GM19395 (cell line): Measurements from ENCODE around the gene ATP10B.
A peak's percentile ranks its signal among the peaks of the same experiment; 100 is the strongest.
"Not testable (repeated sequence)": the region's sequence is repeated elsewhere in the genome, so short reads cannot be mapped to it uniquely, and the experiment has no call there.

ENCODE experiments used
- ATAC-seq: cut with Tn5 transposase; IDR thresholded peaks from one replicate; pipeline ENCODE4 v1.9.1; 2021; ENCODE audit warnings: mild to moderate bottlenecking, moderate library complexity; ENCODE audit not compliant: unreplicated experiment

ATP10B gene, protein sequence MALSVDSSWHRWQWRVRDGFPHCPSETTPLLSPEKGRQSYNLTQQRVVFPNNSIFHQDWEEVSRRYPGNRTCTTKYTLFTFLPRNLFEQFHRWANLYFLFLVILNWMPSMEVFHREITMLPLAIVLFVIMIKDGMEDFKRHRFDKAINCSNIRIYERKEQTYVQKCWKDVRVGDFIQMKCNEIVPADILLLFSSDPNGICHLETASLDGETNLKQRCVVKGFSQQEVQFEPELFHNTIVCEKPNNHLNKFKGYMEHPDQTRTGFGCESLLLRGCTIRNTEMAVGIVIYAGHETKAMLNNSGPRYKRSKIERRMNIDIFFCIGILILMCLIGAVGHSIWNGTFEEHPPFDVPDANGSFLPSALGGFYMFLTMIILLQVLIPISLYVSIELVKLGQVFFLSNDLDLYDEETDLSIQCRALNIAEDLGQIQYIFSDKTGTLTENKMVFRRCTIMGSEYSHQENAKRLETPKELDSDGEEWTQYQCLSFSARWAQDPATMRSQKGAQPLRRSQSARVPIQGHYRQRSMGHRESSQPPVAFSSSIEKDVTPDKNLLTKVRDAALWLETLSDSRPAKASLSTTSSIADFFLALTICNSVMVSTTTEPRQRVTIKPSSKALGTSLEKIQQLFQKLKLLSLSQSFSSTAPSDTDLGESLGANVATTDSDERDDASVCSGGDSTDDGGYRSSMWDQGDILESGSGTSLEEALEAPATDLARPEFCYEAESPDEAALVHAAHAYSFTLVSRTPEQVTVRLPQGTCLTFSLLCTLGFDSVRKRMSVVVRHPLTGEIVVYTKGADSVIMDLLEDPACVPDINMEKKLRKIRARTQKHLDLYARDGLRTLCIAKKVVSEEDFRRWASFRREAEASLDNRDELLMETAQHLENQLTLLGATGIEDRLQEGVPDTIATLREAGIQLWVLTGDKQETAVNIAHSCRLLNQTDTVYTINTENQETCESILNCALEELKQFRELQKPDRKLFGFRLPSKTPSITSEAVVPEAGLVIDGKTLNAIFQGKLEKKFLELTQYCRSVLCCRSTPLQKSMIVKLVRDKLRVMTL (N-terminal part only)

DNA sequence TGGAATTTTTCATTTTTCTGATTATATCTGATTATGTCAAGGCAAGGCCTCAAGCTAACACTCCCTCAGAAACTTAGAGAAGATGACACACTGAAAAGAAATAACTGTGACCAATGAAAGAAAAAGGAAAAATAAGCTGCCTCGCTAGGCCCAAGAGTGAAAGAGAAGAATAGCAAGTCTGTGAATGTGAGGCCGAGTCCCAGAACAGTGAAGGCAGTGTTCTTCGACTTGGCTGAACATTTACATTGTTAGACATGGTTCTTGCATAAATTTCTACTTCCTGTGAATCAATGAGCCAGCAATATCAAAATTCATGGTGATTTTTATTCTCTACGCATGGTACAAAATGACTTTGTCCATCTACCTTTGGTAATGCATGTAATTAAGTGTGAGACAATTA, at the start of gene ATP10B:
Gene ATP10B, minus strand, starts transcription at position 163 of the 400 bp plus-strand sequence. CDS start 164,137 bp downstream, outside the sequence.
- ATAC-seq: no peak

DNA sequence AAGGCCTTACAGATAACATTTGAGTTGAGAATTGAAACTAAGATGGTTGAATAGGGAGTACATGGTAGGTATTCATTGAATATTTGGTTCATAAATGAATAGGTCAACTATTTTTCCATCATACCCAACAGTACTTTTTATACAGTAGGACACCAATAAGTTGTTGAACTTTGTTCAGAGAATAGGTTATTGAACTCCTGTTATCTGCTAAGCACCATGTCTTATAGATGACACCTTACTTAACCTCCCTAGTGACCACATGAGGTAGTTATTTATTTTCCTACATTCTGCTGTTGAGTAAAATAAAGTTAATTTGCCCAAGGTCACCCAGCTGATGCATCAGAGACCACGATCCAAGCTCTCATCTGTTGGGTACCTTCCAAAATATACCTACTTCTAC, 49.6 kb upstream of the ATP10B start:
- no peak for ATAC-seq

GRCh38 chr5:160899735-160900134, 47.7 kb upstream of the ATP10B start:
- ATAC-seq: no peak

DNA sequence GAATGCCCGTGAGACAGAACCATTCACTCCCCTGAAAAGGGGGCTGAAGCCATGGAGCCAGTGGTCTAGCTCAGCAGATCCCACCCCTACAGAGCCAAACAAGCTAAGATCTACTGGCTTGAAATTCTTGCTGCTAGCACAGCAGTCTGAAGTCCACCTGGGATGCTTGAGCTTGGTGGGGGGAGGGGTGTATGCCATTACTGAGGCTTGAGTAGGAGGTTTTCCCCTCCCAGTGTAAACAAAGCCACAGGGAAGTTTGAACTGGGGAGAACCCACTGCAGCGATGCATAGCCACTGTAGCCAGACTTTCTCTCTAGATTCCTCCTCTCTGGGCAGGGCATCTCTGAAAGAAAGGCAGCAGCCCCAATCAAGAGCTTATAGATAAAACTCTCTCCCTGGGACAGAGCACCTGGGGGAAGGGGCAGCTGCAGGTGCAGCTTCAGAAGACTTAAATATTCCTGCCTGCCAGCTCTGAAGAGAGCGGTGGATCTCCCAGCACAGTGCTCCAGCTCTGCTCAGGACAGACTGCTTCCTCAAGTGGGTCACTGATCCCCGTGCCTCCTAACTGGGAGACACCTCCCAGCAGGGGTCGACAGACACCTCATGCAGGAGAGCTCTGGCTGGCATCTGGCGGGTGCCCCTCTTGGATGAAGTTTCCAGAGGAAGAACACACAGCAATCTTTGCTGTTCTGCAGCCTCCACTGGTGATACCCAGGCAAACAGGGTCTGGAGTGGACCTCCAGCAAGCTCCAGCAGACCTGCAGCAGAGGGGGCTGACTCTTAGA, 41.4 kb upstream of the ATP10B start:
- ATAC-seq: not testable (repeated sequence)

GRCh38 chr5:160887780-160888179, 35.8 kb upstream of the ATP10B start:
- no peak for ATAC-seq

DNA sequence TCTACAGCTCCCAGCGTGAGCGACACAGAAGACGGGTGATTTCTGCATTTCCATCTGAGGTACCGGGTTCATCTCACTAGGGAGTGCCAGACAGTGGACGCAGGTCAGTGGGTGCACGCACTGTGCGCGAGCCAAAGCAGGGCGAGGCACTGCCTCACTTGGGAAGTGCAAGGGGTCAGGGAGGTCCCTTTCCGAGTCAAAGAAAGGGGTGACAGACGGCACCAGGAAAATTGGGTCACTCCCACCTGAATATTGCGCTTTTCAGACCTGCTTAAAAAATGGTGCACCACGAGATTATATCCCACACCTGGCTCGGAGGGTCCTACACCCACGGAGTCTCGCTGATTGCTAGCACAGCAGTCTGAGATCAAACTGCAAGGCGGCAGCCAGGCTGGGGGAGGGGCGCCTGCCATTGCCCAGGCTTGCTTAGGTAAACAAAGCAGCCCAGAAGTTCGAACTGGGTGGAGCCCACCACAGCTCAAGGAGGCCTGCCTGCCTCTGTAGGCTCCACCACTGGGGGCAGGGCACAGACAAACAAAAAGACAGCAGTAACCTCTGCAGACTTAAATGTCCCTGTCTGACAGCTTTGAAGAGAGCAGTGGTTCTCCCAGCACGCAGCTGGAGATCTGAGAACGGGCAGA, 21.7 kb upstream of the ATP10B start:
- not testable (repeated sequence) for ATAC-seq

DNA sequence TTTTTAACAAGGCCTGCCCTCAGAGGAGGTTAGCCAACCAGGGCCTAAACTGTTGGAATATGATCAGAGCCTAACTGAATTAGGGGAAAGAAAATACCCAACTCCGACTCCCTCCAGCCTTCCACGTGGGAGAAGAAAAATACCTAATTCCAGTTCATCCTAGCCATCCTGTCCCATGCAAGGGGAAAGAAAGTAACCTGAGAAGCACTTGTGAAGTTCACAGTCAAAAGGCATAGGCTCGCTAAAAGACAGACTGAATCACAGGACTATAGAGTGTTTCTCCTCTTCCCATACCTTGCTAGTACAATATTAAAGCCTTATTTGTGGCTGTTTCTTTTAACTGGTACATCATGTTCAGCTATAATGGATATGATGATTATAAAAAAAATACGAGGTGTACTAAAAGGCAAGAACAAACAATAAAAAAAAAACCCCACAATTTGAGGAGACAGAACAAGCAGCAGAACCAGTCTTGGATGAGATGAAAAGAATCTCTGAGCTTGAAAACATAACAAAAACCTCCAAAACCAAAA, 18.0 kb upstream of the ATP10B start:
- ATAC-seq: no peak

DNA sequence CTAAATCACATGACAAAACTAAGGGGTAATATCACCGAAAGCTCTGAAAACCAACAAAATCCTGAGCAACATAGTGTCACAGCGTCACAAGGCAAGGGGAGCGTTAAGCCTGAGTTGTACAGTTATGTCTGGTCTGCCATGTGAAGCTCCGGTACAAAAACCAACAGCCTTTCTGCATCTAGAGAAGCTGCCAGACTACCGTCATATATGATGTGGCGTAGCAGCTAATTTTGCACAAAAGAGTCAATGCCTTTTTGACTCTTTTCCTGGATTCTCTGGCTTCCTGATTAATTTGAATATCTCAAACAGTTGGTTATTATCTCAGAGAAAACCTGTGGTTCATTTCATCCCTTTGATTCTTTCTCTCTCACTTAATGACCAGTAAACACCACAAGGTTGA, 16.0 kb upstream of the ATP10B start:
- no peak for ATAC-seq

DNA sequence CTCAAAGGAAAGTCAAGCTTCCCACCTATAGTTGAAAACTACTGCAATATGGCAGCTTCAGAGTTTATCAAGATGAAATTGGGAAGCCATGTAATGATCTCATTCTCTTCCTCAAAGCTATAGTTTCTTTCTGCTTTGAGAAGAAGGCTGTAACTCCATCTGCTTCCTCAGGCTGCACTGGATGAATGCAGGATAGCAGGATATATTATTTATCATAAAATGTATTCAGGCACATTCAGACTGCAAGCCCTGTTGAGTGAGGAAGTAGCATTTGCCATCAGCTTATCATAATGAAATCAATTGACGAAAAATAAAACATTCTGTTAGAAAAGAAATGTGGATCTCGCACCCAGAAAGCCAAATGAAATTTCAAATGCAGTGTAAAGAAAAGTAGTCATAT, 560 bp downstream of the ATP10B start:
- ATAC-seq: no peak

- ATAC-seq: no peak
Measured at GRCh38 chr5:160850421-160850820, 1.6 kb downstream of the ATP10B start.

- ATAC-seq: no peak
Measured at GRCh38 chr5:160847526-160848085, 4.4 kb downstream of the ATP10B start.

DNA sequence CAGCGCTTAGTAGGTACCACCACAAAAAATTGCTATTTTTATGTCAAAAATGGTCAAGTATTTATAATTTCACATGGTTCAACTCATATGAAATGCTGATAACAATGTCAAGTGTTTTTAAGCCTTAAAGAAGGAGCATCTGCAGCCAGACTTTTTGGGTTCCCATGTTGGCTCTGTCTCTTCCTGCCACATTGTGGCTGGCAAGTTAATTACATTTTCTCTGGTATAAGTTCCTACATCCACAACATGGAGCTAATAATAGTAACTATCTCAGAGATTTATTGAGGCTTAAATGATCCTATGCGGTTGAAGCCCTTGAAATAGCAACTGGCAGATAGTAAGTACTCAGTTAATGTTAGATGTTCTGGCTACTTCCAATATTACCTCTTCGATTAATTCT, 5.4 kb downstream of the ATP10B start:
- ATAC-seq: no peak

GRCh38 chr5:160844177-160844576, 7.8 kb downstream of the ATP10B start:
- ATAC-seq: no peak

DNA sequence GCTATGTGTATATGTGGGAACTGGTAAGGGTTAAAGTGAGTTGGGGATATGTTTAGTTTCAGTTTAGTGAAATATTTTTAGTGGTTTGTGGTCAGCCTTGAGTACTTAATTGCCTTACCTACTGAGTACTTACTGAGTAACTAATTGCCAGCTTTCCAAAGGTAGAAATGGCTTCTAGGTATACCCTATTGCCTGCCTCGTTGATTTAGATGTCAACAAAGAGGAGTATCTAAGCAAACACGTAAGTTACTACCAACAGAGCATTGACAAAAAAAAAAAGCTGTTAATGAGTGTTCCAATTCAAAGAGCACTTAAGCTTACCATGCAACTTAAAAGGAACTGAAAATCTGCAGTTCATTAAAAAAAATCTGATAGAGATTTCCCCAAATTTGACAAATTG, 8.8 kb downstream of the ATP10B start:
- ATAC-seq: peak; percentile 98

DNA sequence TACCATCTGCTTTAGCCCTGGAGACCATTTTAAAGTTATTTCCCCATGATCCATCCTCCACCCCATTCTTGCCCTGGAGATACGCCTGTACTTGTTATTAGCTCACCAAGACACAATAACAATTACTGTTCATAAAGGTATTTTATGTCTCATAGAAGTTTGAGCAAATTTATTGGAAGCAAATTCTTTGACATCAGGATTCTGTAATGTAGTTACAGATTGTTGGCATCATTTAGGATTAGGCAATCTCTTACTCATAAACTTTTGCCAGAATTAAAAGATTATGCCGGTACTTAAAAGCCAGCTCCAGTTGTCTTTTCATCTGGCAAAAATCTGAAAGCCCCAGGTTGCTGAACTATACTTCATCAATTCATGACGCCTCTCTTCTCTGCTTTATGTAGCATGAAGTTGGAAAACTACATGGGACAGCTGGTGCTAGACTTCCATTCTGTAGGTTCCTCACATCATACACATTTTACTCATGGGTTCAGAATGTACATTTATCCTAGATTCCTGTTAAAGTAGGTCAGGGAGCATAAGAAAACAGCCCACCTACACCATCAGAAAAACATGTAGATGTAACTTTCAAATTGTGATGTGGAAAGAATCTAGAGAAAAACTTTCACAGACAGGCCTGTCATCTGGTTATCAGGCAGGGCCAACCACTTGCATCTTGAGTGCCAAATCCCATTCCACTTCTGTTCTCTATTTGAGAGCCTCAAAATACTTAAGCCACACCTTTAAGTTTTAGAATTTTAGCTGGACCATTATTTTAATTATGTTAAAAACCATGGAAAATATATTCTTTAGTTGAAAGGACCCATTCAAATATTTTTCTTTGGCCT, 14.0 kb downstream of the ATP10B start:
- no peak for ATAC-seq

DNA sequence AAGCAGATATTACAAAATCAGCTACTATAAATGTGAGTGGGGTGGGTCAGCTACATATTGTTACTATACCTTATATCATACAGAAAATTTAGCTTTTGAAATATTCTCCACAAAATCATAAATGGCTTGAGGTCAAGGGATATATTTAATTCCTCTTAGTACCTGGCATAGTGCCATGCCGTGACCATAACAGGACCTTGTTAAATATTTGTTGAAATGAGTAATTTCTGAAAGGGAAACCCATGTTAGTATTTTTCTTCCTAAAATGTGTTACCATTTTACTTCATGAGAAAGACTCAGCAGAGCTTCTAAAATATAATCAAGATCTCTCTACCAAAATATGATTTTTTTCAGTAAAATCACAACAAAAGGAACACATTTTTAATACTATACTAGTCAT, 14.8 kb downstream of the ATP10B start:
- no peak for ATAC-seq

- peak; percentile 75 for ATAC-seq
Measured at GRCh38 chr5:160835818-160836528, 16.0 kb downstream of the ATP10B start.

DNA sequence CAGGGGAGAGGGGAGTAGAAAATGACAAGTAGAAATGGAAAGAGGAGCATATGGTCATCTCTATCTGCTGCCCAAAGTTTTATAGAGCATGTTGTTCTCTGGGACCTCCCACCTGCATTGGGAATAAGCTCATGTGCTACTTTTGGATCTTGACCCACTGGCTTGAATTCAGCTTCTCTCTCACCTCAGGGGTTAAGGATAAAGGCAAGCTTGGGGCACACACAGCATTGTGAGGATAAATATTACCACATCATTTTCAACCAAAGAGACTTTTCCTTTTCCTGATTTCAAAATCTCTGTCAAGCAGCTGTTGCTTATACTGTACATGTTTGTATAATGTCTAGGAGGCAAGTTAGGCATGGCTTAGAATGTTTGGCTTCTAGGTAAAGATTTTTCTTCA, 16.6 kb downstream of the ATP10B start:
- ATAC-seq: peak; percentile 36
